Stimulated activated CD4-positive, alpha-beta T cell treated with anti-CD3 and anti-CD28 coated beads, Interleukin-15, amount 100 ng/mL, for 24 hours (primary cell): ENCODE data around the gene BBS1.
"Not testable (repeated sequence)": the region's sequence is repeated elsewhere in the genome, so short reads cannot be mapped to it uniquely, and the experiment has no call there.

Experiments used
- DNase-seq: peaks from one replicate; pipeline ENCODE4 v3.0.0-alpha.2; 2020

BBS1 gene

GRCh38 chr11:66510271-66510989, at the start of gene BBS1:
Gene BBS1, plus strand, starts transcription at chr11:66510635. Its CDS starts 25 bp downstream, at chr11:66510660.
- peak; percentile 90 for DNase-seq

GRCh38 chr11:66462010-66462409, 48.4 kb upstream of the BBS1 start:
- DNase-seq = no peak

GRCh38 chr11:66462911-66463310, 47.5 kb upstream of the BBS1 start:
- no peak for DNase-seq

GRCh38 chr11:66464116-66464515, 46.3 kb upstream of the BBS1 start:
- not testable (repeated sequence) for DNase-seq

- DNase-seq = no peak
Measured at GRCh38 chr11:66464916-66465315, 45.5 kb upstream of the BBS1 start.

GRCh38 chr11:66465373-66466224, 44.8 kb upstream of the BBS1 start:
- no peak for DNase-seq

GRCh38 chr11:66466225-66467033, 44.0 kb upstream of the BBS1 start, which contains the start of gene PELI3:
Gene PELI3, plus strand, starts transcription at chr11:66466905. Its CDS starts 1,224 bp downstream, at chr11:66468129.
- peak; percentile 92 for DNase-seq

GRCh38 chr11:66467034-66467659, 43.3 kb upstream of the BBS1 start:
- DNase-seq = peak; percentile 61

- peak; percentile 26 for DNase-seq
Measured at GRCh38 chr11:66467756-66468155, 42.7 kb upstream of the BBS1 start.

GRCh38 chr11:66468691-66469090, 41.7 kb upstream of the BBS1 start:
- DNase-seq = no peak

- no peak for DNase-seq
Measured at GRCh38 chr11:66469441-66469840, 41.0 kb upstream of the BBS1 start.

GRCh38 chr11:66470015-66470414, 40.4 kb upstream of the BBS1 start:
- DNase-seq = no peak

GRCh38 chr11:66471142-66471541, 39.3 kb upstream of the BBS1 start:
- no peak for DNase-seq

- DNase-seq = no peak
Measured at GRCh38 chr11:66472054-66472453, 38.4 kb upstream of the BBS1 start.

- DNase-seq = no peak
Measured at GRCh38 chr11:66473167-66473566, 37.3 kb upstream of the BBS1 start.

GRCh38 chr11:66473608-66474515, 36.6 kb upstream of the BBS1 start:
- DNase-seq = no peak

GRCh38 chr11:66475349-66476172, 34.9 kb upstream of the BBS1 start:
- no peak for DNase-seq

- no peak for DNase-seq
Measured at GRCh38 chr11:66476173-66476840, 34.1 kb upstream of the BBS1 start.

- DNase-seq = no peak
Measured at GRCh38 chr11:66476841-66477251, 33.6 kb upstream of the BBS1 start.
